CD4-positive, CD25-positive, alpha-beta regulatory T cell (primary cell): ENCODE measurements around the gene DNAH6. TPM values are rescaled to one million over a fixed set of nuclear protein-coding genes. Genes with fewer than 3 reads are reported as not detected.
"Not testable (repeated sequence)": the region's sequence is repeated elsewhere in the genome, so short reads cannot be mapped to it uniquely, and the experiment has no call there.

ENCODE experiments used
- ATAC-seq, 2 donors: fragments of 150-1000 bp; cut with Tn5 transposase; one replicate each; pipeline ENCODE4 v1.10.0; 2021; ENCODE audit warnings: low read depth in 2 of 2, moderate number of reproducible peaks in 2 of 2, moderate library complexity in 1 of 2
- DNase-seq, 3 donors: peaks; one replicate each; pipeline versions ENCODE4 v3.0.0 to v3.0.0-alpha.2; 2012 to 2022; ENCODE audit warnings: mixed read lengths in 1 of 3
- H3K27ac ChIP-seq: one replicate; pipeline ENCODE4 v1.7.0; 2013; ENCODE audit warnings: mild to moderate bottlenecking, low read length; ENCODE audit not compliant: insufficient read depth, poor library complexity, severe bottlenecking
- H3K27me3 ChIP-seq: one replicate; pipeline ENCODE4 v1.7.0; 2013; ENCODE audit warnings: low read length; ENCODE audit not compliant: control insufficient read depth, insufficient read depth
- H3K36me3 ChIP-seq: one replicate; pipeline ENCODE4 v1.7.0; 2013; ENCODE audit warnings: mild to moderate bottlenecking, low read length, moderate library complexity; ENCODE audit not compliant: control insufficient read depth, insufficient read depth
- H3K4me1 ChIP-seq: 2 replicates; pipeline ENCODE4 v1.7.0; 2013; ENCODE audit warnings: mild to moderate bottlenecking, low read length; ENCODE audit not compliant: insufficient read depth, control insufficient read depth, poor library complexity, severe bottlenecking
- H3K4me3 ChIP-seq: one replicate; pipeline ENCODE4 v1.7.0; 2013; ENCODE audit warnings: low read depth, mild to moderate bottlenecking, low read length, moderate library complexity
- H3K9me3 ChIP-seq, 2 experiments: 1 replicate in 1 of 2; 2 replicates in 1 of 2; pipeline ENCODE4 v1.7.0; 2013; ENCODE audit warnings: low read length in 2 of 2, mild to moderate bottlenecking in 1 of 2, moderate library complexity in 1 of 2; ENCODE audit not compliant: control insufficient read depth in 2 of 2
- H3K27ac Mint-ChIP-seq, 3 donors: one replicate each; pipeline ENCODE4 v1.8.0; 2020 to 2022; ENCODE audit warnings: mild to moderate bottlenecking in 3 of 3, mixed read lengths in 3 of 3, moderate library complexity in 2 of 3
- H3K27me3 Mint-ChIP-seq: one replicate; pipeline ENCODE4 v1.8.0; 2022; ENCODE audit warnings: mild to moderate bottlenecking, mixed read lengths
- H3K36me3 Mint-ChIP-seq: one replicate; pipeline ENCODE4 v1.8.0; 2020; ENCODE audit warnings: mixed read lengths
- H3K4me1 Mint-ChIP-seq, 4 donors: one replicate each; pipeline ENCODE4 v1.8.0; 2020 to 2022; ENCODE audit warnings: mixed read lengths in 4 of 4, mild to moderate bottlenecking in 1 of 4
- H3K4me3 Mint-ChIP-seq, 4 donors: one replicate each; pipeline ENCODE4 v1.8.0; 2020 to 2022; ENCODE audit warnings: mild to moderate bottlenecking in 4 of 4, mixed read lengths in 4 of 4, moderate library complexity in 3 of 4
- H3K9me3 Mint-ChIP-seq, 7 donors: one replicate each; pipeline ENCODE4 v1.8.0; 2020 to 2022; ENCODE audit warnings: mixed read lengths in 7 of 7, mild to moderate bottlenecking in 3 of 7, moderate library complexity in 2 of 7
- polyA plus RNA-seq, 4 donors: library from polyadenylated mRNA; unstranded; fragments of 300-500 nt; fragmentation: Illumina TruSeq; gene quantifications; one replicate each; pipeline ENCODE4 v1.2.3, GENCODE V29; 2021
- total RNA-seq: library from RNA; stranded (reverse); gene quantifications from one replicate; pipeline ENCODE4 v1.2.3, GENCODE V29; 2022

Gene DNAH6
- total and polyA plus RNA-seq, 5 donors from 2014 or later: 0.17 to 1.1 (median 0.52) TPM

GRCh38 chr2:84537251-84537650 lies 21.0 kb downstream of the DNAH6 start:
- ATAC-seq: no peak
- Mint-ChIP-seq H3K4me1 (peaks cover 7 to 14% (median 13%) of the 10 kb centered on the region in 4 donors), H3K4me3 (no peak overlapping the region), H3K36me3 (no peaks in the 10 kb centered on the region), H3K9me3 (no peaks in the 10 kb centered on the region), H3K27ac (no peak overlapping the region), H3K27me3 (no peaks in the 10 kb centered on the region)
- Histone ChIP-seq H3K27ac (no peak overlapping the region), H3K27me3 (peaks cover 2% of the 10 kb centered on the region), H3K4me1 (peaks cover 14% of the 10 kb centered on the region), H3K9me3 (no peaks in the 10 kb centered on the region), H3K36me3 (no peaks in the 10 kb centered on the region), H3K4me3 (no peak overlapping the region)
- DNase-seq: no peak

GRCh38 chr2:84539729-84540128 lies 23.4 kb downstream of the DNAH6 start:
- peak overlapping the region in 1 of 4 donors; percentile 7 for H3K4me3 Mint-ChIP-seq
- Histone ChIP-seq H3K27ac (no peak overlapping the region), H3K27me3 (peaks cover 2% of the 10 kb centered on the region), H3K4me3 (peak overlapping the region; percentile 21), H3K36me3 (no peaks in the 10 kb centered on the region), H3K9me3 (no peaks in the 10 kb centered on the region), H3K4me1 (peaks cover 11% of the 10 kb centered on the region)
- no peaks in the 10 kb centered on the region for H3K27me3 Mint-ChIP-seq
- ATAC-seq (peak; percentile 50 to 58), DNase-seq (peak in 2 of 3 donors; percentile 6 to 62)
- H3K4me1 Mint-ChIP-seq: peaks cover 7 to 14% (median 13%) of the 10 kb centered on the region in 4 donors
- no peaks in the 10 kb centered on the region for H3K36me3 Mint-ChIP-seq
- peak overlapping the region in 1 of 3 donors; percentile 16 for H3K27ac Mint-ChIP-seq
- H3K9me3 Mint-ChIP-seq: no peaks in the 10 kb centered on the region

DNA sequence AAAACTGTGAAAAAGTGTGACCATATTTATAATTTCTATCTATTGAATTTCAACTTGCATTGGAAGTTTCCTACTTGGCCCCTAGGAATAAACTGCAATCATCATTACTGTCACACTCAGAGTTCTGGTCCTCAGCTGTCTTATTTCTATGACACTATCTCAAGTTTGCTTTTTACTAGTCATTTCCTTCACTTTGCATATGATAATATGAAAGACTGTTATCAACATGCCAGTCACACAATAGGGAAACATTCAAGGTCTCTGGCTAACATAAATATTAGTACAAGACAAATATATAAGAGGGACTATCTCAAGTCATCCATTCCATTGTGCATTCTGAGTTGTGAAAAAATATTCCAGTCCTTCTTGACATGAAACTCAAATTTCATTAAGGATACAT lies 28.7 kb downstream of the DNAH6 start:
- ATAC-seq: no peak
- Mint-ChIP-seq H3K36me3 (no peaks in the 10 kb centered on the region), H3K9me3 (no peaks in the 10 kb centered on the region), H3K27ac (no peak overlapping the region), H3K4me3 (no peak overlapping the region), H3K27me3 (no peaks in the 10 kb centered on the region), H3K4me1 (peaks cover 2 to 3% (median 3%) of the 10 kb centered on the region in 4 donors)
- H3K4me3 ChIP-seq: no peak overlapping the region
- H3K9me3 ChIP-seq: no peaks in the 10 kb centered on the region
- H3K36me3 ChIP-seq: no peaks in the 10 kb centered on the region
- no peak overlapping the region for H3K27ac ChIP-seq
- no peaks in the 10 kb centered on the region for H3K27me3 ChIP-seq
- no peak for DNase-seq
- H3K4me1 ChIP-seq: peaks cover 2% of the 10 kb centered on the region

DNA sequence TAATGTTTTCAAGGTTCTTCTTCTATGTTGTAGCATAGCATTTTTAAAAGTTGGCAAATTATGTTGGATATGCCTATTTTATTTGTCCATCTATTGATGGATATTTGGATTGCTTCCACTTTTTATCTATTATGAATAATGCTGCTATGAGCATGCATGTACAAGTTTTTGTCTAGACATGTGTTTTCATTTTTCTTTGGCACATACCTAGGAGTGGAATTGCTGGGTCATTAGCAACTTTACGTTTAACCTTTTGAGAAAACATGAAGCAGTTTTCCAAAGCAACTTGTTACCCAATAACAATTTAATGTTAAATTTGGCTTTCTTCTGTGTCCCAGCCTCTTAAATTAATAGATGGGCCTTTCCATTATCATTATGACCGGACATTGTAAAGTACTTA lies 30.3 kb downstream of the DNAH6 start:
- H3K36me3 Mint-ChIP-seq: no peaks in the 10 kb centered on the region
- no peaks in the 10 kb centered on the region for H3K36me3 ChIP-seq

DNA sequence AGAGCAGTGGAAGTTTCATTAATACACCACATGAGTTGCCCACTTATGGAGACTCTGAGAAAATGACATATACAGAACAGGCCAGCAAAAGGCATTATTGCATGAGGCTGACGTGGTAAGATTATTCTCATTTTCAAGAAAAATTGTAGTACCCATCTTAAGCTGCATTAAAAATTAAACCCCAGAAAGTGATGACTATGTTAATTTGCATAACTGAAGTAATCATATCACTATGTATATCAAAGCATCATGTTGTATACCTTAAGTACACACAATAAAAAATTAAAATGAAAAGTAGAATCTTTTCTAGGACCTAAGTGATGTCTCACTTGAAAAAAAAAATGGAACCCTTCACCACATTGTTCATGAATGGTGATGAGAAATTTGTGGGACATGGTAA lies 32.0 kb downstream of the DNAH6 start:
- Mint-ChIP-seq H3K4me1 (no peaks in the 10 kb centered on the region), H3K27ac (no peak overlapping the region), H3K9me3 (peaks cover 0 to under 1% (median 0%) of the 10 kb centered on the region in 7 donors), H3K27me3 (peaks cover 3% of the 10 kb centered on the region), H3K36me3 (no peaks in the 10 kb centered on the region), H3K4me3 (no peak overlapping the region)
- no peak for ATAC-seq
- H3K4me1 ChIP-seq: no peaks in the 10 kb centered on the region
- H3K36me3 ChIP-seq: no peaks in the 10 kb centered on the region
- H3K27ac ChIP-seq: no peak overlapping the region
- no peak for DNase-seq
- no peaks in the 10 kb centered on the region for H3K9me3 ChIP-seq
- no peaks in the 10 kb centered on the region for H3K27me3 ChIP-seq
- no peak overlapping the region for H3K4me3 ChIP-seq

More for the DNA sequence above, 30.3 kb downstream of the DNAH6 start:
- DNase-seq (no peak), ATAC-seq (no peak)
- H3K27me3 Mint-ChIP-seq: no peaks in the 10 kb centered on the region
- no peak overlapping the region for H3K4me3 ChIP-seq
- no peaks in the 10 kb centered on the region for H3K27me3 ChIP-seq
- no peaks in the 10 kb centered on the region for H3K9me3 ChIP-seq
- H3K4me3 Mint-ChIP-seq: no peak overlapping the region
- no peaks in the 10 kb centered on the region for H3K4me1 ChIP-seq
- no peak overlapping the region for H3K27ac Mint-ChIP-seq
- H3K27ac ChIP-seq: no peak overlapping the region
- H3K9me3 Mint-ChIP-seq: no peaks in the 10 kb centered on the region
- H3K4me1 Mint-ChIP-seq: no peaks in the 10 kb centered on the region

GRCh38 chr2:84550916-84551315 lies 34.6 kb downstream of the DNAH6 start:
- no peaks in the 10 kb centered on the region for H3K27me3 ChIP-seq
- peaks cover 4% of the 10 kb centered on the region for H3K27me3 Mint-ChIP-seq
- H3K36me3 ChIP-seq: no peaks in the 10 kb centered on the region
- H3K27ac Mint-ChIP-seq: no peak overlapping the region
- H3K4me3 ChIP-seq: no peak overlapping the region
- H3K9me3 Mint-ChIP-seq: peaks cover 0 to 1% (median 0%) of the 10 kb centered on the region in 7 donors
- no peaks in the 10 kb centered on the region for H3K36me3 Mint-ChIP-seq
- no peaks in the 10 kb centered on the region for H3K9me3 ChIP-seq
- no peak overlapping the region for H3K27ac ChIP-seq
- DNase-seq (no peak), ATAC-seq (no peak)
- no peaks in the 10 kb centered on the region for H3K4me1 Mint-ChIP-seq
- no peak overlapping the region for H3K4me3 Mint-ChIP-seq
- no peaks in the 10 kb centered on the region for H3K4me1 ChIP-seq

DNA sequence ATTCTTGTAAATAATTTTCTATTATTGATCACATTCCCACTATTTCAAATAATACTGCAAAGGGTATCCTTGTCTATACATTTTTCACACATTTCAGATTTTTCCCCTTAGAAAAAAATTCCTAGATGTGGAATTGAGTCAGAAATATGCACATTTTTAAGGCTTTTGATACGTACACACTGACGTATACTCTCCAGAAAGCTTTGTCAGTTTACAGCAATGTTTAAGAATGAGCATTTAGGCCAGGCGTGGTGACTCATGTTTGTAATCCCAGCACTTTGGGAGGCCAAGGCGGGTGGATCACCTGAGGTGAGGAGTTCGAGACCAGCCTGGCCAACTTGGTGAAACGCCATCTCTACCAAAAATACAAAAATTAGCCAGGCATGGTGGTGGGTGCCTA lies 35.2 kb downstream of the DNAH6 start:
- not testable (repeated sequence) for H3K27ac ChIP-seq, H3K4me3 ChIP-seq, H3K4me1 ChIP-seq, H3K9me3 Mint-ChIP-seq, H3K9me3 ChIP-seq, H3K4me3 Mint-ChIP-seq, H3K36me3 Mint-ChIP-seq, DNase-seq, H3K36me3 ChIP-seq, H3K27me3 ChIP-seq, ATAC-seq, H3K4me1 Mint-ChIP-seq, H3K27me3 Mint-ChIP-seq, H3K27ac Mint-ChIP-seq

- H3K36me3 ChIP-seq: no peaks in the 10 kb centered on the region
- peaks cover 9 to 10% of the 10 kb centered on the region in 2 experiments for H3K9me3 ChIP-seq
- peak in 1 of 3 donors; percentile 37 for DNase-seq
- Mint-ChIP-seq H3K27ac (no peak overlapping the region), H3K27me3 (peaks cover 4% of the 10 kb centered on the region), H3K9me3 (peaks cover 0 to 12% (median 5%) of the 10 kb centered on the region in 7 donors), H3K4me1 (peaks cover 0 to 2% (median 0%) of the 10 kb centered on the region in 4 donors), H3K36me3 (peaks cover 4% of the 10 kb centered on the region), H3K4me3 (no peak overlapping the region)
- no peaks in the 10 kb centered on the region for H3K4me1 ChIP-seq
- no peak overlapping the region for H3K27ac ChIP-seq
- ATAC-seq: no peak
- H3K27me3 ChIP-seq: no peaks in the 10 kb centered on the region
- no peak overlapping the region for H3K4me3 ChIP-seq
These were observed 39.9 kb downstream of the DNAH6 start for GRCh38 chr2:84556190-84556589.
